ENCODE data around the gene SLAIN2.

The SLAIN2 gene

GRCh38 chr4:48369771-48370170, 28.4 kb downstream of the SLAIN2 start:
- DNase-seq (ENCODE audit: low read depth in 2 of 2) = no peak

GRCh38 chr4:48370260-48371134, 29.2 kb downstream of the SLAIN2 start:
- DNase-seq (ENCODE audit: low read depth in 2 of 2) = no peak

- DNase-seq (ENCODE audit: low read depth in 2 of 2) = no peak
These were observed 30.9 kb downstream of the SLAIN2 start for GRCh38 chr4:48372272-48372671.

DNA sequence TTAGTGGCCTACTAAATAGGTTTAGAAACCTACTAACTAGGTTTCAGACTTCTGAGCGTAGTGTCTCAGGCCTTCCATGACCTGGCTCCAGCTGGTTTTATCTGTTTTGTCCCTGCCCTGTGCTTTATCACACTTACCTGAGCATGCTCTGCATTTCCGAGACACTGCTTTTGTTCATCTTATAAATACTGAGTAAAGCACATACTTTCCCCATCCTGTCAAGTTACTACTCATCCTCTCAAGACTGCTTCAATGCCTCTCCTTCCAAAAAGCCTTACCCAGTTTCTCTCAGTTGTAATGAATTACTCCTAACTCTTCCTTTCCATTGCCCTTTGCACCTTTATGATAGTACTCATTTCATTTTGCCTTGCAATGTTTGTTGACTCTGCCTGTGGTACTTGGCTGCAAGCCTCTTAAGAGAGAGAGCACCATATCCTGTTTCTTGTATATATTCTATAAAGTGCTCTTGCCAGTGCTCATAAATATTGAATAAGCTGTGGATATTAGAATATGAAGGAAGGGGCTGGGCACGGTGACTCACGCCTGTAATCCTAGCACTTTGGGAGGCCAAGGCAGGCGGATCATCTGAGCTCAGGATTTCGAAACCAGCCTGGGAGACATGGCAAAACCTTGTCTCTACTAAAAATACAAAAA, 34.4 kb downstream of the SLAIN2 start:
- no peak for DNase-seq (ENCODE audit: low read depth in 2 of 2)

- no peak for DNase-seq (ENCODE audit: low read depth in 2 of 2)
These were observed 38.4 kb downstream of the SLAIN2 start for GRCh38 chr4:48379587-48380180.

DNA sequence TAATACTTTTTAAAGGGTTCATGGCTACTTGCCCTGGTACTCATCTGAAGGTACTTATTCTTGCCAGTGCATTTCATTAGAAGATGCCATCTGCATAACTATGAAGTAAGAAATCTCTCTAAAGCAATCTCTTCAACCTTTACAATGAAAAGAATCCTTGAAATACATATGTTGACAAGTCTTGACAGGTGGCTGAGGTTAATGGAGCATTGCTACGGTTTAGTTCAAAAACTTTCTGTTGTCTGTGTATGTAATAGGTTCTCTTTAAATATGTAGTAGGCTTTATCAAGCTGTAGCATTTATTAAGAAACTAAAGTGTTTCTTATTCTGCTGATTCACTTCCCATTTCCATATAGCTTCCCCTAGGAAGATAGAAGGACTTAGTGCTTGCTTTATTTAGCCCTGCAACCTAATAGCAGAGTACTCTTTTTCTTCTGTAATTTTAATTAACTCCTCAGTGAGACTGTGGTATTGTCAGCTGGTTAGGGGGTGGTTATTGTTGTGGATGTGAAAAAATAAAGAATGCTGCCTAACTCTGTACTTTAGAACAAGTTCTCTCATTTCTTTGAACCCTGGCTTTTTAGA, 39.3 kb downstream of the SLAIN2 start:
- DNase-seq (ENCODE audit: low read depth in 2 of 2) = no peak

DNA sequence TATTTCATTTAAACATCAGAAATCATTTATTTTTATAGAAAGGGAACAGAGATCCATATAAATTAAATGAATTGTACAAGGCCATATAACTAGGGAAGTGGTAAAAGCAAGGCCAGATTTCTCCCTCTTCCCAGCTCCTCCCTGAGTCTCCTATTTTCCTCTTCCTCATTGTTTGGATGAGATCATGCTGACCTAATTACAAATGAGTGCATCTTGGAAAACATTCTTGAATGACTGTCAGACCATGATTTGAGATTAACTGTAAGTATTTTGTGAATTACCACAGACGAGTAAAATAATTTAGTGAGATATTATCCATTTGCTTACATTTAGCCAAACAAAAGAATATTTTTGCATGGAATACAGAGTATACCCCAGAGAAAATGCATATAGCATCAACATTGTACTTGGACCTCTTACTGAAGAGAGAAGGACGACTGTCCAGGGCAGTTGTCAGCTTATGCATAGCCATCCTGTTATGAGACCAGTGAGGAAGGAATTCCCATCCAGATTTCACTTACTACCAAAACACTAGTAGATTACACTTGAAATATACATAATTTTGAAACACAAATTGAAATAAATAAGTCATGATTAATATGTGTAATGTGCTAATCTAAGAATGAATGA, 47.3 kb downstream of the SLAIN2 start:
- no peak for DNase-seq (ENCODE audit: low read depth in 2 of 2)

DNA sequence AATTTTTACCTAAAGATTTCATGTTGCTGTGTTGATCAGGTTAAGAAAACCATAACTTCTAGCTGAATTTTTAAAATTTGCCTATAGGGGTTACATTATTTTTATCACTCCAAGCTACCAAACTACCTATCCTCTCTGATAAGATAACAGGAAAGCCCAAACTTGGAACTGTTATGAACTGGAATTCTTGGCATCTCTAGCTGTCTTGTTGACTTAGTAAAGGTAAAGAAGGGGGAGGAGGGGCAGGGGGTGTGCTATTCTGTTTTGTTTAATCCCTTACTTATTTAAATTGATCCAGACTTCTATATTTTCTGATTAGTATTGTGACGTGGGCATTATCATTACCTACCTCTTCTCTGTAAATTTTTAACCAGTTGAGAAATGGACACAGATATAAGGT, 54.7 kb downstream of the SLAIN2 start:
- DNase-seq (ENCODE audit: low read depth in 2 of 2) = no peak

- no peak for DNase-seq (ENCODE audit: low read depth in 2 of 2)
These were observed 59.1 kb downstream of the SLAIN2 start for GRCh38 chr4:48400416-48400815.

DNA sequence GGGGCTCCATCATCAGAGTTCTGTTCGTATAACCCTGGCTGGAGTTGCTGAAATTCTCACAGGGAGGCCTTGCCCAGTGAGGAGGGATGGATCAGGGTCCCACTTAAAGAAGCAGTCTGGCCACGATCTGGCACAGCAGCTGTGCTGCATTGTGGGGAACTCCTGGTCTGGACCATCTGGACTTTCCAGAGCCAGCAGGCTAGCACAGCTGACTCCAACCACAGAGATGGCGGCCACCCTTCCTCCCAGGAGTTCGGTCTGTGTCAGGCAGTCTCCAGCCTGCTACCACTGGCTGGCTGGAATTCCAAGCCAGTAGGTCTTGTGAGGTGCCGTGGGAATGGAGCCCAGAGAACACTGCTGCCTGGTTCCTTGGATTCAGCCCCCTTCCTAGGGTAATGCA, 62.0 kb downstream of the SLAIN2 start:
- no peak for DNase-seq (ENCODE audit: low read depth in 2 of 2)

DNA sequence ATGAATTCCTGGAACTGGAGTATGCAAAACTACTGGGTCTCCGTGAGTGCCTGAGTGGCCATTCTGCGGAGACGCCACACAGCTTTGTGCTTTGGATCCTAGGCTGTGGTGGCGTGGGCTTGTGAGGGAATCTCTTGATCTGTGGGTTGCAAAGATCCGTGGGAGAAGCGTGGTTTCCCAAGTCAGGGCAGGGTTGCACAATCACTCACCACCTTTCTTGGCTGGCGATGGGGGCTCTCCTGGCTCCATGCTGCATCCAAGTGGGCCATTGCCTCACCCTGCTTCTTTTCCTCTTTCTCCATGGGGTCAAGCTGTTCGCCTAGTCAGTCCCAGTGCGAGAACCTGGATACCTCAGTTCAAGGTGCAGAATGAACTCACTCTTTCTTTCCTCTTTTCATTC, 62.5 kb downstream of the SLAIN2 start:
- no peak for DNase-seq (ENCODE audit: low read depth in 2 of 2)

- DNase-seq (ENCODE audit: low read depth in 2 of 2) = no peak
These were observed 64.6 kb downstream of the SLAIN2 start for GRCh38 chr4:48405924-48406323.

DNA sequence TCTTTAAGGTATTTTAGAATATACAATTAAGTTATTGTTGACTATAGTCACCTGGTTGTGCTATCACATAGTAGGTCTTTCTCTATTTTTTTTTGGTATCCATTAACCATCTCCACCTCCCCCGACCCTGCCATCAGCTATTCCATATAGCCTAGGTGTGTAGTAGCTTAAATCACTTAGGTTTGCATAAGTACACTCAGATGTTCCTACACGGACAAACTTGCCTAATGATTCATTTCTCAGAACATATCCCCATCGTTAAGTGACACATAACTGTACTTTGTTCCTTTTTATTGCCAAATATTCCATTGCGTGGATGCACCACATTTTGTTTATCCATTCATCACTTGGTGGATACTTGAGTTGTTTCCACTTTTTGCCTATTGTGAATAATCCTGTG, 67.9 kb downstream of the SLAIN2 start:
- no peak for DNase-seq (ENCODE audit: low read depth in 2 of 2)

GRCh38 chr4:48410812-48411211, 69.5 kb downstream of the SLAIN2 start:
- DNase-seq (ENCODE audit: low read depth in 2 of 2) = no peak

GRCh38 chr4:48420144-48420543, 78.8 kb downstream of the SLAIN2 start:
- no peak for DNase-seq (ENCODE audit: low read depth in 2 of 2)

GRCh38 chr4:48421101-48421500, 79.8 kb downstream of the SLAIN2 start:
- no peak for DNase-seq (ENCODE audit: low read depth in 2 of 2)

- DNase-seq (ENCODE audit: low read depth in 2 of 2) = no peak
These were observed 87.6 kb downstream of the SLAIN2 start for GRCh38 chr4:48428926-48429325.

DNA sequence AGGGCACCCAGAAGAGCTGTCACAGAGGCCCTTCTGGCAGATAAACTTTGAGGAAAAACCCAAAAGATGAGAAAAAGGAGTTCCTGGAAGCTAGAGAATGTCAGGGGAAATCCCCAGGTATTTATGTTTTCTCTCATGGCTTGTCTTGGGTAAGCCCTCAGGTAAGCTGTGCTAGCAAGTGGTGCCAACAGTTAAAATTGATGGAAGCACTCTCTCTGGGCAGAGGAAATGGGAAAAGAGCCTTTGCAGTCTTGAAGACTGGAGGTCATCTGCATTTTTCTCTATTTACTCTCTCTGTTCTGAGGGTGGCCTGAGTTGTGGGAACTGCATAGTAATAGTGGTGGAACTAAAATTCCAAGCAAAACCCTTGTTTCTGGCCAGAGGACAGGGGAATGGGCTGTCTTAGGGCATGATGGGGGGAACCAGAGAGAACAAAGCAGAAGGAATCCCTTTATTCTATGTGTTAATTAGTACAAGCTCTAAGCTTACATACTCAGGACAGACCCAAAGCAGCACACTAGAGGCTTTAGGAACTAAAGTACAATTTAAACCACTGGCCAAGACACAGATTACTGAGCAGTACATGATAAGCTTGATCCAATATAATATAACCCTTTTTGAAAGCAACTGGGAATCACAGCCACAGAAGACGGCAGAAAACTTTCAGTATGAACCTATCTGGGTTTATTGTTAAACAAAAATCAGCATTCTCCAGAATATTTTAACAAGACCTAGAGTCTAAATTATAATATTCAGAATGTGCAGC, 88.6 kb downstream of the SLAIN2 start:
- no peak for DNase-seq (ENCODE audit: low read depth in 2 of 2)

- DNase-seq (ENCODE audit: low read depth in 2 of 2) = no peak
These were observed 90.1 kb downstream of the SLAIN2 start for GRCh38 chr4:48431401-48431800.

- no peak for DNase-seq (ENCODE audit: low read depth in 2 of 2)
These were observed 90.7 kb downstream of the SLAIN2 start for GRCh38 chr4:48432017-48432416.

DNA sequence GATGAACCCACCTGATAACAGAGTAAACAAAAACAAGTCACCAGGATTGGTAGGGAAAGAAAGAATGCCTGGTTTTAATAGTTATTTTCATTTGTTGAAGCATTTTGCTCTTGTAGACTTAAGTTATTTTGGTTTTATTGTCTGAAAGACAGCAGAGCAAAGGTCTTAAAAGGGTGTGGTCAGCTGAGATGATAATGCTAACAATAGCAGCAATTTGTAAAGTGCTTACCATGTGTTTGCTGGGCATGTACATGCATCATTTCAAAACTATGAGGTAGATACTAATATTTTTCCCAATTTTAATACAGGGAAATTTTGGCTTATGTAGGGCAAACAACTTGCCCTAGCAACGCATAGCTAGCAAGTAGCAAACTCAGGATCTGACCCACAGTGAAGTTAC, 95.0 kb downstream of the SLAIN2 start:
- DNase-seq (ENCODE audit: low read depth in 2 of 2) = no peak

All from stimulated activated CD4-positive, alpha-beta T cell treated with anti-CD3 and anti-CD28 coated beads, Interleukin-4, amount 100 ng/mL, for 48 hours (primary cell).